HEK293 (cell line): ENCODE results near the gene SESN1.
A peak's percentile ranks its signal among the peaks of the same experiment; 100 is the strongest.

ENCODE experiments used
- CTCF ChIA-PET: fragments of 350-600 bp; formaldehyde crosslinking; extraction: SDS; loops from one replicate; lab custom pipeline; 2021; ENCODE audit warnings: antibody characterized with exemption; lab: Yijun Ruan, JAX
- POLR2A ChIA-PET: fragments of 300-600 bp; formaldehyde crosslinking; extraction: SDS; loops from one replicate; lab custom pipeline; 2020; ENCODE audit warnings: antibody characterized with exemption, inconsistent platforms; lab: Yijun Ruan, JAX
- H3K27ac ChIP-seq: fragments of 200-500 bp; sonication (Bioruptor generic); 2 replicates; pipeline ENCODE4 v1.5.1; 2014; ENCODE audit warnings: low read depth, low read length, control low read depth, inconsistent platforms; ENCODE audit errors: extremely low read depth
- H3K36me3 ChIP-seq, 2 experiments: fragments of 200-500 bp in 1 of 2; sonication (Bioruptor generic) in 1 of 2; 1 replicate in 1 of 2; 2 replicates in 1 of 2; pipeline ENCODE4 v1.5.1; 2014 to 2017; ENCODE audit warnings: inconsistent platforms in 2 of 2, low read length in 2 of 2; ENCODE audit not compliant: control insufficient read depth in 2 of 2, insufficient read depth in 1 of 2
- H3K4me1 ChIP-seq: fragments of 200-500 bp; sonication (Bioruptor generic); 2 replicates; pipeline ENCODE4 v1.5.1; 2014; ENCODE audit warnings: mild to moderate bottlenecking, low read length, inconsistent platforms; ENCODE audit not compliant: control insufficient read depth, insufficient read depth
- H3K4me3 ChIP-seq: 2 replicates; pipeline ENCODE4 v1.5.1; 2011; ENCODE audit warnings: low read depth, mild to moderate bottlenecking, control low read depth, low read length, moderate library complexity
- H3K9me3 ChIP-seq: fragments of 200-500 bp; sonication (Bioruptor generic); 2 replicates; pipeline ENCODE4 v1.5.1; 2014; ENCODE audit warnings: low read depth, low read length, inconsistent platforms; ENCODE audit not compliant: control insufficient read depth, insufficient read depth
- BCL11B ChIP-seq: fragments of 450-650 bp; formaldehyde crosslinking; IDR thresholded peaks from 2 replicates; pipeline ENCODE4 v1.5.1; 2016; ENCODE audit warnings: low read depth, missing biosample characterization, missing genetic modification characterization
- BCL6B ChIP-seq: fragments of 450-650 bp; formaldehyde crosslinking; IDR thresholded peaks from 2 replicates; pipeline ENCODE4 v1.5.1; 2017; ENCODE audit warnings: missing biosample characterization, missing genetic modification characterization
- EGR2 ChIP-seq: fragments of 450-650 bp; formaldehyde crosslinking; IDR thresholded peaks from 2 replicates; pipeline ENCODE4 v1.5.1; 2016; ENCODE audit warnings: low read depth, missing biosample characterization, missing genetic modification characterization
- FEZF1 ChIP-seq: fragments of 450-650 bp; formaldehyde crosslinking; IDR thresholded peaks from 2 replicates; pipeline ENCODE4 v1.5.1; 2016; ENCODE audit warnings: missing biosample characterization, missing genetic modification characterization
- GLI2 ChIP-seq: fragments of 450-650 bp; formaldehyde crosslinking; IDR thresholded peaks from 2 replicates; pipeline ENCODE4; 2017; ENCODE audit warnings: missing biosample characterization, missing genetic modification characterization, low read depth, borderline replicate concordance
- KLF1 ChIP-seq: fragments of 450-650 bp; formaldehyde crosslinking; IDR thresholded peaks from 2 replicates; pipeline ENCODE4 v1.5.1; 2016; ENCODE audit warnings: missing biosample characterization, missing genetic modification characterization
- KLF10 ChIP-seq: fragments of 450-650 bp; IDR thresholded peaks from 2 replicates; pipeline ENCODE4 v1.5.1; 2018; ENCODE audit warnings: missing biosample characterization, mild to moderate bottlenecking, missing genetic modification characterization
- KLF17 ChIP-seq: fragments of 450-650 bp; formaldehyde crosslinking; IDR thresholded peaks from 2 replicates; pipeline ENCODE4 v1.5.1; 2016; ENCODE audit warnings: missing biosample characterization, missing genetic modification characterization
- MZF1 ChIP-seq: fragments of 450-650 bp; formaldehyde crosslinking; IDR thresholded peaks from 2 replicates; pipeline ENCODE4 v1.5.1; 2017; ENCODE audit warnings: missing biosample characterization, missing genetic modification characterization, borderline replicate concordance
- OSR2 ChIP-seq: fragments of 450-650 bp; formaldehyde crosslinking; IDR thresholded peaks from 2 replicates; pipeline ENCODE4 v1.5.1; 2016; ENCODE audit warnings: missing biosample characterization, missing genetic modification characterization
- PRDM4 ChIP-seq: fragments of 450-650 bp; formaldehyde crosslinking; IDR thresholded peaks from 2 replicates; pipeline ENCODE4 v1.5.1; 2017; ENCODE audit warnings: missing biosample characterization, missing genetic modification characterization
- PRDM6 ChIP-seq: fragments of 450-650 bp; formaldehyde crosslinking; IDR thresholded peaks from 2 replicates; pipeline ENCODE4 v1.5.1; 2017; ENCODE audit warnings: missing biosample characterization, missing genetic modification characterization
- SCRT2 ChIP-seq: fragments of 450-650 bp; formaldehyde crosslinking; IDR thresholded peaks from 2 replicates; pipeline ENCODE4 v1.5.1; 2016; ENCODE audit warnings: missing biosample characterization, missing genetic modification characterization
- SP7 ChIP-seq: fragments of 450-650 bp; formaldehyde crosslinking; IDR thresholded peaks from 2 replicates; pipeline ENCODE4 v1.5.1; 2016; ENCODE audit warnings: missing biosample characterization, missing genetic modification characterization
- ZBTB44 ChIP-seq: fragments of 450-650 bp; IDR thresholded peaks from 2 replicates; pipeline ENCODE4 v1.5.1; 2018; ENCODE audit warnings: missing biosample characterization, mild to moderate bottlenecking, missing genetic modification characterization
- ZNF114 ChIP-seq: fragments of 450-650 bp; formaldehyde crosslinking; IDR thresholded peaks from 2 replicates; pipeline ENCODE4 v1.5.0; 2017; ENCODE audit warnings: missing biosample characterization, missing genetic modification characterization
- ZNF175 ChIP-seq: fragments of 450-650 bp; formaldehyde crosslinking; IDR thresholded peaks from 2 replicates; pipeline ENCODE4 v1.5.1; 2016; ENCODE audit warnings: missing biosample characterization, missing genetic modification characterization
- ZNF211 ChIP-seq: fragments of 450-650 bp; formaldehyde crosslinking; IDR thresholded peaks from 2 replicates; pipeline ENCODE4 v1.5.1; 2016; ENCODE audit warnings: low read depth, missing biosample characterization, missing genetic modification characterization
- ZNF214 ChIP-seq: fragments of 450-650 bp; formaldehyde crosslinking; IDR thresholded peaks from 2 replicates; pipeline ENCODE4 v1.5.1; 2017; ENCODE audit warnings: missing biosample characterization, mild to moderate bottlenecking, missing genetic modification characterization, borderline replicate concordance
- ZNF302 ChIP-seq: fragments of 450-650 bp; formaldehyde crosslinking; IDR thresholded peaks from 2 replicates; pipeline ENCODE4 v1.5.1; 2016; ENCODE audit warnings: missing biosample characterization, missing genetic modification characterization, low read depth
- ZNF521 ChIP-seq: fragments of 450-650 bp; formaldehyde crosslinking; IDR thresholded peaks from 2 replicates; pipeline ENCODE4 v1.5.1; 2017; ENCODE audit warnings: missing biosample characterization, mild to moderate bottlenecking, missing genetic modification characterization
- ZNF530 ChIP-seq: fragments of 450-650 bp; formaldehyde crosslinking; IDR thresholded peaks from 2 replicates; pipeline ENCODE4 v1.5.1; 2016; ENCODE audit warnings: low read depth, missing biosample characterization, missing genetic modification characterization
- ZNF561 ChIP-seq: fragments of 450-650 bp; IDR thresholded peaks from 2 replicates; pipeline ENCODE4 v1.5.1; 2018; ENCODE audit warnings: missing biosample characterization, missing genetic modification characterization, borderline replicate concordance
- ZNF747 ChIP-seq: fragments of 450-650 bp; formaldehyde crosslinking; IDR thresholded peaks from 2 replicates; pipeline ENCODE4 v1.5.1; 2016; ENCODE audit warnings: missing biosample characterization, missing genetic modification characterization
- ZNF768 ChIP-seq: fragments of 450-650 bp; formaldehyde crosslinking; IDR thresholded peaks from 2 replicates; pipeline ENCODE4 v1.5.1; 2018; ENCODE audit warnings: missing biosample characterization, mild to moderate bottlenecking, missing genetic modification characterization
- ZNF843 ChIP-seq: fragments of 450-650 bp; formaldehyde crosslinking; IDR thresholded peaks from 2 replicates; pipeline ENCODE4 v1.5.1; 2016; ENCODE audit warnings: missing biosample characterization, missing genetic modification characterization
- ZSCAN4 ChIP-seq: fragments of 450-650 bp; formaldehyde crosslinking; IDR thresholded peaks from 2 replicates; pipeline ENCODE4 v1.5.1; 2017; ENCODE audit warnings: missing biosample characterization, missing genetic modification characterization

SESN1 gene

GRCh38 chr6:109036574-109037294 is 57.9 kb downstream of the SESN1 start:
- ChIA-PET POLR2A (interaction anchor here (1.3 kb wide), 1 partner anchor 27 kb away, joined by 3 read pairs; no protein-coding TSS in a partner anchor), CTCF (interaction anchor here (0.7 to 1.6 kb wide), 5 partner anchors 35 to 495 kb away, joined by 3 to 7 read pairs (median 3); no protein-coding TSS in a partner anchor)
- peaks cover 31% of the 10 kb centered on the region for H3K4me1 ChIP-seq
- H3K4me3 ChIP-seq, result no peak overlapping the region
- H3K36me3 ChIP-seq, result no peaks in the 10 kb centered on the region
- no peaks in the 10 kb centered on the region for H3K9me3 ChIP-seq
- H3K27ac ChIP-seq, result no peak overlapping the region
- TF ChIP-seq ZNF747 (tag by site-specific recombination), result no peak
- no peak for TF ChIP-seq EGR2 (tag by site-specific recombination)
- 0 out of 2 replicates have a peak, but pooled peaks have one; percentile 62 for TF ChIP-seq BCL11B (tag by site-specific recombination)
- TF ChIP-seq ZSCAN4 (tag by site-specific recombination), result no peak
- TF ChIP-seq ZNF211 (tag by site-specific recombination), result no peak
- no peak for TF ChIP-seq KLF17 (tag by site-specific recombination)
- TF ChIP-seq ZBTB44 (tag by site-specific recombination), result peak; percentile 48; the same call in 1 of the 2 replicates
- TF ChIP-seq KLF1 (tag by site-specific recombination), result no peak
- TF ChIP-seq ZNF530, result no peak
- peak; percentile 81 for TF ChIP-seq FEZF1 (tag by site-specific recombination)
- TF ChIP-seq KLF10 (tag by site-specific recombination), result 0 out of 2 replicates have a peak, but pooled peaks have one; percentile 12
- TF ChIP-seq ZNF561, result no peak
- peak; percentile 98; the same call in 1 of the 2 replicates for TF ChIP-seq MZF1 (tag by site-specific recombination)
- TF ChIP-seq ZNF768, result no peak
- no peak for TF ChIP-seq ZNF175 (tag by site-specific recombination)
- TF ChIP-seq PRDM4, result 0 out of 2 replicates have a peak, but pooled peaks have one; percentile 27
- no peak for TF ChIP-seq SCRT2 (tag by site-specific recombination)
- TF ChIP-seq ZNF214 (tag by site-specific recombination), result no peak
- TF ChIP-seq ZNF843 (tag by site-specific recombination), result peak; percentile 81
- no peak for TF ChIP-seq ZNF114 (tag by site-specific recombination)
- no peak for TF ChIP-seq ZNF521 (tag by site-specific recombination)
- TF ChIP-seq PRDM6 (tag by site-specific recombination), result peak; percentile 89
- peak; percentile 64 for TF ChIP-seq BCL6B (tag by site-specific recombination)
- no peak for TF ChIP-seq GLI2
- TF ChIP-seq OSR2, result peak; percentile 83
- no peak for TF ChIP-seq ZNF302 (tag by site-specific recombination)
- TF ChIP-seq SP7 (tag by site-specific recombination), result no peak
